Neural progenitor cell (in vitro differentiated cells): ENCODE measurements around the gene C10orf67. TPM values are rescaled to one million over a fixed set of nuclear protein-coding genes. Genes with fewer than 3 reads are reported as not detected.

ENCODE experiments used
- DNase-seq: peaks from one replicate; pipeline ENCODE4 v3.0.0-alpha.2; 2016; ENCODE audit warnings: low spot score
- H2AFZ ChIP-seq: fragments of 200-600 bp; sonication (generic); replicated peaks from 2 replicates; pipeline ENCODE4 v1.6.1; 2016; ENCODE audit warnings: antibody characterized with exemption
- H3F3A ChIP-seq: fragments of 200-600 bp; sonication (generic); 2 replicates; pipeline ENCODE4 v1.6.1; 2016; ENCODE audit warnings: antibody characterized with exemption, low read depth
- H3K27ac ChIP-seq: fragments of 200-600 bp; sonication (generic); 2 replicates; pipeline ENCODE4 v1.5.1; 2016; ENCODE audit warnings: mild to moderate bottlenecking
- H3K27me3 ChIP-seq: fragments of 200-600 bp; sonication (generic); 2 replicates; pipeline ENCODE4 v1.6.1; 2016; ENCODE audit warnings: mild to moderate bottlenecking, moderate library complexity
- H3K36me3 ChIP-seq: fragments of 200-600 bp; sonication (generic); 2 replicates; pipeline ENCODE4 v1.5.1; 2016
- H3K4me1 ChIP-seq: fragments of 200-600 bp; sonication (generic); 2 replicates; pipeline ENCODE4 v1.6.1; 2016; ENCODE audit warnings: mixed run types
- H3K4me2 ChIP-seq: fragments of 200-600 bp; sonication (generic); 2 replicates; pipeline ENCODE4 v1.6.1; 2016
- H3K4me3 ChIP-seq: fragments of 200-600 bp; sonication (generic); 2 replicates; pipeline ENCODE4 v1.5.1; 2016
- H3K79me2 ChIP-seq: fragments of 200-600 bp; sonication (generic); 2 replicates; pipeline ENCODE4 v1.6.1; 2016; ENCODE audit warnings: low read depth
- H3K9ac ChIP-seq: fragments of 200-600 bp; sonication (generic); 2 replicates; pipeline ENCODE4 v1.6.1; 2016
- H3K9me3 ChIP-seq: fragments of 200-600 bp; sonication (generic); 2 replicates; pipeline ENCODE4 v1.5.1; 2016; ENCODE audit warnings: low read depth
- H4K20me1 ChIP-seq: fragments of 200-600 bp; sonication (generic); 2 replicates; pipeline ENCODE4 v1.6.1; 2016; ENCODE audit warnings: low read depth
- H3K27ac Mint-ChIP-seq: 3 replicates; pipeline ENCODE4 v1.8.0; 2021; ENCODE audit warnings: mixed read lengths
- H3K27me3 Mint-ChIP-seq: 2 replicates; pipeline ENCODE4 v1.8.0; 2022; ENCODE audit warnings: low read depth, mild to moderate bottlenecking, inconsistent platforms, moderate library complexity, mixed read lengths; ENCODE audit not compliant: insufficient read depth
- H3K36me3 Mint-ChIP-seq: 3 replicates; pipeline ENCODE4 v1.8.0; 2021; ENCODE audit warnings: mixed read lengths
- H3K4me1 Mint-ChIP-seq: 3 replicates; pipeline ENCODE4 v1.8.0; 2021; ENCODE audit warnings: mixed read lengths
- H3K4me3 Mint-ChIP-seq: 3 replicates; pipeline ENCODE4 v1.8.0; 2021; ENCODE audit warnings: mild to moderate bottlenecking, moderate library complexity, mixed read lengths
- H3K9me3 Mint-ChIP-seq: 3 replicates; pipeline ENCODE4 v1.8.0; 2020; ENCODE audit warnings: mixed read lengths
- EZH2 ChIP-seq: fragments of 200-600 bp; sonication (generic); IDR thresholded peaks from 2 replicates; pipeline ENCODE4 v1.6.1; 2017; ENCODE audit warnings: antibody characterized with exemption, mild to moderate bottlenecking, moderate library complexity
- EZH2phosphoT487 ChIP-seq: fragments of 200-600 bp; sonication (generic); IDR thresholded peaks from 2 replicates; pipeline ENCODE4 v1.6.1; 2017; ENCODE audit warnings: antibody characterized with exemption
- total RNA-seq: library from RNA; depleted of rRNA; stranded (reverse); fragments of >200 nt; gene quantifications from 2 replicates; pipeline ENCODE4 v1.2.3, GENCODE V29; 2015; ENCODE audit warnings: low replicate concordance
- TF ChIP-seq, protein P1 (sequence below): fragments of 200-600 bp; sonication (generic); IDR thresholded peaks from 2 replicates; pipeline ENCODE4 v1.5.1; 2017; ENCODE audit warnings: antibody characterized with exemption, mild to moderate bottlenecking

The C10orf67 gene
- total RNA-seq, 1 donor from 2014 or later: not detected

DNA sequence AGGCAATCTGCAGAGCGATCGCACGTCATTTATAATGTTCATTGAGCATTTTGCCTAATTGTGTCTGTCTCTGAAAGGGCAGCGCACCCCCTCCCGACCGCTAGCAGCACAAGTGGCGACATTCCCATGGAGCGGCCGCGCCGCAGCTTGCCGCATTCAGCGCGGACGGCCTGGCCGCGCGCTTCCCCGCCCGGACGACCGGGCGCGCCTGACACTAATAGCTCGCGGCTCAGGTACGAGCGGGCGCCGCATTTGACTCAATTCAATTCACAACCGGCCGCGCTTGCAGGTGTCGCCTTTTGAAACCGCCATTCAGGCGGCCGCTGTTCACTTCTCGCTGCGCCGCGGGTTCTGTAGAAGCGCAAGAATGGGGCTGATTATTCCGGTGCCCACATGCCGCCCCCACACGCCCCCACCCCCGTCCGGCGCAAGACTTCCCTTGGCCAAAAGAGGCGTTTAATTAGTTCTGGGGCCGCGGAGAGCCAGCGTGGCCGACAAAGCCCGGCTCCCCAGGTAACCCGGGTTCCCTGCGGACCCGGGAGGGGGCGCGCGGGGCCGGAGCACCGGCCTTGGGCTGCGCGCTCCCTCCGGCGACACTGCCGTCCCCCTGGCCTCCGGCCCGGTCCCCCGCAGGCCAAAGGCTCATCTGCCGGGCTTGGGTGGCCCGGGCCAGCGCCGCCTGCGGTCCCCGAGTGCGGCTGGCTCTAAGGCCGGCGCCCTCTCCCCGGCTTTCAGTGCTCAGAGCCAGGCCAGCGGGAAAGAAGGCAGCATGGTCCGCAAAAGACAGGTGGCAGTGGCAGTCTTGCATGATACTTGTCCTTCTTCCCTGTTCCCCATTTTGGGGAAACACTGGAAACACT lies 171.2 kb downstream of the C10orf67 start:
- Histone ChIP-seq H3K9ac (no peak overlapping the region), H3K9me3 (no peaks in the 10 kb centered on the region), H3K4me3 (peak overlapping the region; percentile 36), H3K79me2 (no peaks in the 10 kb centered on the region), H3K27ac (no peak overlapping the region), H3K4me2 (peak overlapping the region; percentile 78), H3F3A (peaks cover 21% of the 10 kb centered on the region), H2AFZ (no peak overlapping the region), H4K20me1 (peaks cover 78% of the 10 kb centered on the region), H3K36me3 (no peaks in the 10 kb centered on the region), H3K27me3 (peaks cover 100% of the 10 kb centered on the region), H3K4me1 (peaks cover 14% of the 10 kb centered on the region)
- Mint-ChIP-seq H3K27ac (no peak overlapping the region), H3K9me3 (peaks cover 2% of the 10 kb centered on the region), H3K36me3 (no peaks in the 10 kb centered on the region), H3K27me3 (peaks cover 79% of the 10 kb centered on the region), H3K4me1 (peaks cover 14% of the 10 kb centered on the region), H3K4me3 (peak overlapping the region; percentile 72)
- TF ChIP-seq EZH2phosphoT487: peak; percentile 89
- TF ChIP-seq, protein P1, sequence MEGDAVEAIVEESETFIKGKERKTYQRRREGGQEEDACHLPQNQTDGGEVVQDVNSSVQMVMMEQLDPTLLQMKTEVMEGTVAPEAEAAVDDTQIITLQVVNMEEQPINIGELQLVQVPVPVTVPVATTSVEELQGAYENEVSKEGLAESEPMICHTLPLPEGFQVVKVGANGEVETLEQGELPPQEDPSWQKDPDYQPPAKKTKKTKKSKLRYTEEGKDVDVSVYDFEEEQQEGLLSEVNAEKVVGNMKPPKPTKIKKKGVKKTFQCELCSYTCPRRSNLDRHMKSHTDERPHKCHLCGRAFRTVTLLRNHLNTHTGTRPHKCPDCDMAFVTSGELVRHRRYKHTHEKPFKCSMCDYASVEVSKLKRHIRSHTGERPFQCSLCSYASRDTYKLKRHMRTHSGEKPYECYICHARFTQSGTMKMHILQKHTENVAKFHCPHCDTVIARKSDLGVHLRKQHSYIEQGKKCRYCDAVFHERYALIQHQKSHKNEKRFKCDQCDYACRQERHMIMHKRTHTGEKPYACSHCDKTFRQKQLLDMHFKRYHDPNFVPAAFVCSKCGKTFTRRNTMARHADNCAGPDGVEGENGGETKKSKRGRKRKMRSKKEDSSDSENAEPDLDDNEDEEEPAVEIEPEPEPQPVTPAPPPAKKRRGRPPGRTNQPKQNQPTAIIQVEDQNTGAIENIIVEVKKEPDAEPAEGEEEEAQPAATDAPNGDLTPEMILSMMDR: peak; percentile 39
- peak; percentile 82 for TF ChIP-seq EZH2
- DNase-seq: peak; percentile 87

DNA sequence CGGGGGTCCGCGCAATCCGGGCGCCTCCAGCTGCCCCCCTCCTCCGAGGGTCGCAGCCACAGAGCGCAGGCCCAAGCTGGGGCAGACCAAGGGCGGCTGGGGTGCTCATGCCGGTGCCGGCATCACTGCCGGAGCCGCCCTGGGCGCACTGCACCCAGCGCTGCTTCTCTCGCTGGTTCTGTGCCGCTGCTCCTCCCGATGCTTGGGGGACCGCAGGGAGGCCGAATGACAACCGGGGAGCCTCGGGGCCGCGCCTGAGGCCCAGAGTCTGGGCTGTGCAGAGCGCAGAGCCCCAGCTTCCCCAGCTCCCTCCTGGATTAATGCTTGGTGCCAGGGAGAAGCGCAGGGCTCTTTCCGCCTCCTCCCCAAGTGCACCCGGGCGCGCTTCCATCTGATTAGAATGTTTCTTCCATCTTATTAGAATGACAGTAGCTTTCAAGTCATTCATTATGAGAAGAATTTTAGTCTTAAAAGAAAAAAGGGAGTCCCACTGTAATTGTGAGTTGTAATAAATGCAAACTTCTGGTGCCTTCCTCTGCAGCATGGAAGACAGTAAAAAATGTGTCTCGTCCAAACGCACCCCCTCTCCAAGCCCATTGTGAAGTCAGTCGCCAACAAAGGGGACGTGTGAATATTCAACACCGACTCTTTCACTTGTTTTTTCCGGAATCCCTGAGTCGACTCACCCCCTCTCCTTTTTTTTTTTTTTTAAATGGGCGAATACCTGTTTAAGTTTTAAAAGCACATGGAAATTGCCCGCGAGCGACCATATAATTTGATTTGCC lies 172.0 kb downstream of the C10orf67 start:
- Histone ChIP-seq H4K20me1 (peaks cover 71% of the 10 kb centered on the region), H3K4me1 (peaks cover 14% of the 10 kb centered on the region), H3K4me3 (peak overlapping the region; percentile 36), H3K4me2 (peak overlapping the region; percentile 78), H3K9ac (no peak overlapping the region), H3K27ac (no peak overlapping the region), H3K79me2 (no peaks in the 10 kb centered on the region), H3K9me3 (no peaks in the 10 kb centered on the region), H3F3A (peaks cover 21% of the 10 kb centered on the region), H2AFZ (no peak overlapping the region), H3K27me3 (peaks cover 100% of the 10 kb centered on the region), H3K36me3 (no peaks in the 10 kb centered on the region)
- peaks cover 2% of the 10 kb centered on the region for H3K9me3 Mint-ChIP-seq
- H3K36me3 Mint-ChIP-seq: no peaks in the 10 kb centered on the region
- no peak overlapping the region for H3K27ac Mint-ChIP-seq
- DNase-seq: no peak
- TF ChIP-seq EZH2phosphoT487: no peak
- TF ChIP-seq EZH2: peak; percentile 21
- peaks cover 14% of the 10 kb centered on the region for H3K4me1 Mint-ChIP-seq
- peaks cover 77% of the 10 kb centered on the region for H3K27me3 Mint-ChIP-seq
- peak overlapping the region; percentile 66 for H3K4me3 Mint-ChIP-seq

DNA sequence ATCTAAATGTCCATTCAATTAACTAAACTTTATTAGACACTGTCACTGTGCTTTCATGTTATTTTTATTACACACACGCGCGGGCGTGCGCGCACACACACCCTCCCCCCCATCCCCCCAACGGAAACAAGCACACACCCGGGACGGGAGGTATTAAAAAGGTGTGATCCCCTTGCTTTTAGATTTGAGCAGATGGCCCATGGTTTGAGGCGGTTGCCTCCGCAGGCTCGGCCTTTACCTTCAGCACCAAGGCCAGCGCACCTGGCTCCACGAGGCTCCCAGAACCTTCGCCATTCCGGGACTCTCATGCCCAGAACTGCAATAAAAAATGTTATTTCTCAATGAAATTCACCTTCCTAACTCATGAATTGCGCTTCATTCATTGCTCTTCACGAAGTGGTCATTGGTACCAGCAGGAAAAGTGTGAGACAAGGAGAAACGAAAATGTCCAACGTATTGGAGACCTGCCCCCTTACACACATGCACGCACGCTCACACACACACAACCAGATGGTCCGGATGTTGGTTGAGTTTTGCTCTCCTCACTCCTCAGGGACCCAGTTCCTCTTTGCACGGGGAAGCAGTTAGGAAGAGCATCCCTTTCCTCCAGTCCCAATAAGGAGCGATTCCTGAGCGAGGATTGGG lies 173.2 kb downstream of the C10orf67 start:
- Mint-ChIP-seq H3K9me3 (peaks cover 2% of the 10 kb centered on the region), H3K27me3 (peaks cover 65% of the 10 kb centered on the region), H3K36me3 (no peaks in the 10 kb centered on the region), H3K4me3 (peak overlapping the region; percentile 48), H3K27ac (no peak overlapping the region), H3K4me1 (peaks cover 18% of the 10 kb centered on the region)
- TF ChIP-seq EZH2phosphoT487 (no peak), EZH2 (no peak)
- TF ChIP-seq, protein P1: no peak
- Histone ChIP-seq H3K4me3 (no peak overlapping the region), H4K20me1 (peaks cover 70% of the 10 kb centered on the region), H3K4me2 (no peak overlapping the region), H3K4me1 (peaks cover 16% of the 10 kb centered on the region), H3K9ac (no peak overlapping the region), H3K36me3 (no peaks in the 10 kb centered on the region), H3K27me3 (peaks cover 100% of the 10 kb centered on the region), H3K9me3 (no peaks in the 10 kb centered on the region), H2AFZ (no peak overlapping the region), H3K27ac (no peak overlapping the region), H3K79me2 (no peaks in the 10 kb centered on the region), H3F3A (peaks cover 21% of the 10 kb centered on the region)
- DNase-seq: peak; percentile 85
